ENCODE data around the gene SOX1. TPM values are rescaled to one million over a fixed set of nuclear protein-coding genes. Genes with fewer than 3 reads are reported as not detected.

SOX1 gene
- total and polyA plus RNA-seq, 3 experiments from 2014 or later, result not detected

- peaks cover 0 to 3% (median 0%) of the 10 kb centered on the region in 3 donors for H3K36me3 Mint-ChIP-seq
- no peak overlapping the region for H3K4me3 ChIP-seq (ENCODE audit: low read length)
- peaks cover 0 to 14% (median 8%) of the 10 kb centered on the region in 5 donors for H3K9me3 Mint-ChIP-seq
- no peaks in the 10 kb centered on the region for H3K4me1 ChIP-seq (ENCODE audit: insufficient read depth, low read length)
- no peak overlapping the region for H3K27ac Mint-ChIP-seq
- peaks cover 1 to 3% (median 3%) of the 10 kb centered on the region in 3 donors for H3K4me1 Mint-ChIP-seq
- H3K36me3 ChIP-seq (ENCODE audit: insufficient read depth, low read length), result no peaks in the 10 kb centered on the region
- H3K27me3 ChIP-seq (ENCODE audit: insufficient read depth, low read length, poor library complexity, severe bottlenecking), result peaks cover 39% of the 10 kb centered on the region
- no peak for DNase-seq
- no peaks in the 10 kb centered on the region for H3K9me3 ChIP-seq (ENCODE audit: low read length)
- ChIA-PET CTCF (no interaction called here), POLR2A (no interaction called here)
- H3K27me3 Mint-ChIP-seq, result peaks cover 66 to 67% of the 10 kb centered on the region in 2 donors
- no peak overlapping the region for H3K27ac ChIP-seq (ENCODE audit: low read depth, low read length)
- H3K4me3 Mint-ChIP-seq, result no peak overlapping the region
Measured at GRCh38 chr13:112060282-112060830, 6.6 kb upstream of the SOX1 start.

- peaks cover 2 to 9% (median 8%) of the 10 kb centered on the region in 3 donors for H3K4me1 Mint-ChIP-seq
- Histone ChIP-seq H3K4me3 (ENCODE audit: low read length) (no peak overlapping the region), H3K36me3 (ENCODE audit: insufficient read depth, low read length) (no peaks in the 10 kb centered on the region), H3K27ac (ENCODE audit: low read depth, low read length) (no peak overlapping the region), H3K27me3 (ENCODE audit: insufficient read depth, low read length, poor library complexity, severe bottlenecking) (peaks cover 39% of the 10 kb centered on the region), H3K9me3 (ENCODE audit: low read length) (no peaks in the 10 kb centered on the region), H3K4me1 (ENCODE audit: insufficient read depth, low read length) (peaks cover 4% of the 10 kb centered on the region)
- CTCF ChIA-PET, result no interaction called here
- H3K4me3 Mint-ChIP-seq, result no peak overlapping the region
- POLR2A ChIA-PET, result no interaction called here
- H3K36me3 Mint-ChIP-seq, result peaks cover 0 to 5% (median 0%) of the 10 kb centered on the region in 3 donors
- DNase-seq, result no peak
- peaks cover 0 to 20% (median 7%) of the 10 kb centered on the region in 5 donors for H3K9me3 Mint-ChIP-seq
- no peak overlapping the region for H3K27ac Mint-ChIP-seq
- H3K27me3 Mint-ChIP-seq, result peaks cover 69% of the 10 kb centered on the region in 2 donors
Measured at GRCh38 chr13:112060899-112061366, 6.0 kb upstream of the SOX1 start.

GRCh38 chr13:112061367-112062061 is 5.4 kb upstream of the SOX1 start:
- peaks cover 67 to 72% of the 10 kb centered on the region in 2 donors for H3K27me3 Mint-ChIP-seq
- Histone ChIP-seq H3K27ac (ENCODE audit: low read depth, low read length) (no peak overlapping the region), H3K27me3 (ENCODE audit: insufficient read depth, low read length, poor library complexity, severe bottlenecking) (peaks cover 39% of the 10 kb centered on the region), H3K4me1 (ENCODE audit: insufficient read depth, low read length) (peaks cover 7% of the 10 kb centered on the region), H3K36me3 (ENCODE audit: insufficient read depth, low read length) (no peaks in the 10 kb centered on the region), H3K9me3 (ENCODE audit: low read length) (no peaks in the 10 kb centered on the region), H3K4me3 (ENCODE audit: low read length) (no peak overlapping the region)
- peaks cover 2 to 10% (median 8%) of the 10 kb centered on the region in 3 donors for H3K4me1 Mint-ChIP-seq
- CTCF ChIA-PET, result no interaction called here
- peaks cover 0 to 5% (median 0%) of the 10 kb centered on the region in 3 donors for H3K36me3 Mint-ChIP-seq
- POLR2A ChIA-PET, result no interaction called here
- H3K27ac Mint-ChIP-seq, result no peak overlapping the region
- no peak overlapping the region for H3K4me3 Mint-ChIP-seq
- H3K9me3 Mint-ChIP-seq, result peaks cover 0 to 19% (median 7%) of the 10 kb centered on the region in 5 donors
- DNase-seq, result no peak

GRCh38 chr13:112062072-112062567 is 4.8 kb upstream of the SOX1 start:
- no peak overlapping the region for H3K4me3 Mint-ChIP-seq
- CTCF ChIA-PET, result no interaction called here
- no peak overlapping the region for H3K4me3 ChIP-seq (ENCODE audit: low read length)
- H3K36me3 ChIP-seq (ENCODE audit: insufficient read depth, low read length), result no peaks in the 10 kb centered on the region
- DNase-seq, result no peak
- H3K4me1 ChIP-seq (ENCODE audit: insufficient read depth, low read length), result peaks cover 7% of the 10 kb centered on the region
- no peak overlapping the region for H3K27ac ChIP-seq (ENCODE audit: low read depth, low read length)
- H3K27me3 Mint-ChIP-seq, result peaks cover 64 to 72% of the 10 kb centered on the region in 2 donors
- no peak overlapping the region for H3K27ac Mint-ChIP-seq
- H3K4me1 Mint-ChIP-seq, result peaks cover 2 to 10% (median 8%) of the 10 kb centered on the region in 3 donors
- peaks cover 39% of the 10 kb centered on the region for H3K27me3 ChIP-seq (ENCODE audit: insufficient read depth, low read length, poor library complexity, severe bottlenecking)
- H3K36me3 Mint-ChIP-seq, result peaks cover 0 to 5% (median 0%) of the 10 kb centered on the region in 3 donors
- peaks cover 0 to 18% (median 7%) of the 10 kb centered on the region in 5 donors for H3K9me3 Mint-ChIP-seq
- H3K9me3 ChIP-seq (ENCODE audit: low read length), result no peaks in the 10 kb centered on the region
- POLR2A ChIA-PET, result no interaction called here

GRCh38 chr13:112062571-112063570 is 4.1 kb upstream of the SOX1 start:
- Mint-ChIP-seq H3K9me3 (peaks cover 0 to 18% (median 7%) of the 10 kb centered on the region in 5 donors), H3K27ac (no peak overlapping the region), H3K4me3 (peak overlapping the region in 1 of 7 donors; percentile 48), H3K4me1 (peaks cover 2 to 10% (median 8%) of the 10 kb centered on the region in 3 donors), H3K27me3 (peaks cover 62 to 70% of the 10 kb centered on the region in 2 donors), H3K36me3 (peaks cover 0 to 5% (median 0%) of the 10 kb centered on the region in 3 donors)
- H3K4me1 ChIP-seq (ENCODE audit: insufficient read depth, low read length), result peaks cover 7% of the 10 kb centered on the region
- no peak overlapping the region for H3K27ac ChIP-seq (ENCODE audit: low read depth, low read length)
- ChIA-PET CTCF (no interaction called here), POLR2A (no interaction called here)
- H3K4me3 ChIP-seq (ENCODE audit: low read length), result no peak overlapping the region
- no peaks in the 10 kb centered on the region for H3K9me3 ChIP-seq (ENCODE audit: low read length)
- peaks cover 39% of the 10 kb centered on the region for H3K27me3 ChIP-seq (ENCODE audit: insufficient read depth, low read length, poor library complexity, severe bottlenecking)
- no peak for DNase-seq
- H3K36me3 ChIP-seq (ENCODE audit: insufficient read depth, low read length), result no peaks in the 10 kb centered on the region

- H3K36me3 Mint-ChIP-seq, result peaks cover 0 to 5% (median 0%) of the 10 kb centered on the region in 3 donors
- H3K27ac Mint-ChIP-seq, result no peak overlapping the region
- H3K9me3 Mint-ChIP-seq, result peaks cover 0 to 18% (median 3%) of the 10 kb centered on the region in 5 donors
- H3K27me3 Mint-ChIP-seq, result peaks cover 53 to 63% of the 10 kb centered on the region in 2 donors
- peaks cover 36% of the 10 kb centered on the region for H3K27me3 ChIP-seq (ENCODE audit: insufficient read depth, low read length, poor library complexity, severe bottlenecking)
- peaks cover 2 to 10% (median 8%) of the 10 kb centered on the region in 3 donors for H3K4me1 Mint-ChIP-seq
- H3K36me3 ChIP-seq (ENCODE audit: insufficient read depth, low read length), result no peaks in the 10 kb centered on the region
- DNase-seq, result no peak
- ChIA-PET POLR2A (no interaction called here), CTCF (no interaction called here)
- no peak overlapping the region for H3K4me3 ChIP-seq (ENCODE audit: low read length)
- H3K4me3 Mint-ChIP-seq, result no peak overlapping the region
- H3K27ac ChIP-seq (ENCODE audit: low read depth, low read length), result no peak overlapping the region
- H3K9me3 ChIP-seq (ENCODE audit: low read length), result no peaks in the 10 kb centered on the region
- H3K4me1 ChIP-seq (ENCODE audit: insufficient read depth, low read length), result peaks cover 7% of the 10 kb centered on the region
Measured at GRCh38 chr13:112063807-112064206, 3.1 kb upstream of the SOX1 start.

- H3K4me1 Mint-ChIP-seq, result peaks cover 3 to 15% (median 10%) of the 10 kb centered on the region in 3 donors
- H3K4me3 ChIP-seq (ENCODE audit: low read length), result no peak overlapping the region
- H3K27ac ChIP-seq (ENCODE audit: low read depth, low read length), result no peak overlapping the region
- H3K4me1 ChIP-seq (ENCODE audit: insufficient read depth, low read length), result peaks cover 7% of the 10 kb centered on the region
- no peaks in the 10 kb centered on the region for H3K36me3 ChIP-seq (ENCODE audit: insufficient read depth, low read length)
- ChIA-PET CTCF (no interaction called here), POLR2A (no interaction called here)
- H3K9me3 Mint-ChIP-seq, result peaks cover under 1 to 22% (median 6%) of the 10 kb centered on the region in 5 donors
- H3K27me3 Mint-ChIP-seq, result peaks cover 53 to 63% of the 10 kb centered on the region in 2 donors
- H3K27me3 ChIP-seq (ENCODE audit: insufficient read depth, low read length, poor library complexity, severe bottlenecking), result peaks cover 38% of the 10 kb centered on the region
- H3K36me3 Mint-ChIP-seq, result peaks cover 0 to 5% (median 0%) of the 10 kb centered on the region in 3 donors
- H3K9me3 ChIP-seq (ENCODE audit: low read length), result no peaks in the 10 kb centered on the region
- H3K4me3 Mint-ChIP-seq, result no peak overlapping the region
- H3K27ac Mint-ChIP-seq, result no peak overlapping the region
- no peak for DNase-seq
Measured at GRCh38 chr13:112064222-112064621, 2.7 kb upstream of the SOX1 start.
